Heart right ventricle (tissue), 16 donors: ENCODE data around the gene CHD1L. TPM values are rescaled to one million over a fixed set of nuclear protein-coding genes. Genes with fewer than 3 reads are reported as not detected.

Experiments
- ATAC-seq, 8 donors: fragments of 200-7000 bp; cut with Tn5 transposase; one replicate each; pipeline ENCODE4 v1.9.1; 2020; ENCODE audit warnings: mild to moderate bottlenecking in 8 of 8, moderate library complexity in 8 of 8, moderate number of reproducible peaks in 1 of 8
- DNase-seq, 2 donors: peaks; one replicate each; pipeline ENCODE4 v3.0.0-alpha.2; 2020
- H3K27ac ChIP-seq, 10 donors: fragments of 200-600 bp; sonication (generic) in 2 of 10; one replicate each; pipeline versions ENCODE4 v1.5.0 to v1.8.0; 2020 to 2022; ENCODE audit warnings: mild to moderate bottlenecking in 3 of 10
- H3K27me3 ChIP-seq, 7 donors: fragments of 200-600 bp; one replicate each; pipeline ENCODE4 v1.8.0; 2021 to 2022; ENCODE audit warnings: mild to moderate bottlenecking in 2 of 7
- H3K36me3 ChIP-seq, 9 donors: fragments of 200-600 bp; sonication (generic) in 1 of 9; one replicate each; pipeline versions ENCODE4 v1.5.0 to v1.8.0; 2020 to 2022; ENCODE audit warnings: mild to moderate bottlenecking in 2 of 9
- H3K4me1 ChIP-seq, 9 donors: fragments of 200-600 bp; sonication (generic) in 1 of 9; one replicate each; pipeline versions ENCODE4 v1.5.0 to v1.8.0; 2020 to 2022; ENCODE audit warnings: mild to moderate bottlenecking in 4 of 9
- H3K4me3 ChIP-seq, 10 donors: fragments of 200-600 bp; sonication (generic) in 2 of 10; one replicate each; pipeline versions ENCODE4 v1.5.0 to v1.8.0; 2020 to 2022; ENCODE audit warnings: mild to moderate bottlenecking in 7 of 10, moderate library complexity in 2 of 10
- H3K9me3 ChIP-seq, 11 donors: fragments of 200-600 bp in 10 of 11; sonication (generic) in 2 of 11; one replicate each; pipeline versions ENCODE4 v1.5.0 to v1.8.0; 2013 to 2022; ENCODE audit warnings: mild to moderate bottlenecking in 2 of 11, control low read depth in 1 of 11, moderate library complexity in 1 of 11
- CTCF ChIP-seq, 9 donors: fragments of 200-600 bp; sonication (generic) in 2 of 9; IDR thresholded peaks; one replicate each; pipeline versions ENCODE4 v1.5.0 to v1.8.0; 2021 to 2022; ENCODE audit warnings: antibody characterized with exemption in 9 of 9, mild to moderate bottlenecking in 5 of 9, moderate library complexity in 1 of 9
- WGBS, 2 donors: extraction: QIAGEN DNeasy Blood & Tissue Kit; methylation state at CpG; one replicate each; pipeline ENCODE4 v1.1.7; 2013; ENCODE audit warnings: inconsistent platforms in 1 of 2; 5-methylcytosine and 5-hydroxymethylcytosine counted together
- intact Hi-C, 10 donors: fragments of 100-400 bp; cut with DNase I; formaldehyde crosslinking; loops; one replicate each; pipeline versions ENCODE4 v1.11.1 to v1.14.2; 2022
- polyA plus RNA-seq, 2 donors: library from polyadenylated mRNA; stranded (reverse); fragments of 200-250 nt; gene quantifications; one replicate each; pipeline ENCODE4 v1.2.3, GENCODE V29; 2013
- total RNA-seq, 10 donors: library from RNA; stranded (reverse); fragmentation: NEBNext Ultra II Directional in 3 of 10; extraction: Animal tissue kit (Norgen Biotek cat#: 25700) in 3 of 10; gene quantifications; one replicate each; pipeline versions ENCODE4 v1.2.1 to v1.2.4, GENCODE V29; 2021 to 2023
- donor health status: Arrhythmogenic right ventricular cardiomyopathy.
- donor health status: ischemic (EF 13 %, LVEDD 7.1; RV severe dilation, severe dysfunction).
- donor health status: healthy with polysubstance abuse.
- donor health status: DM: no; HTN: yes; CAD: no.
- donor health status: DM: no; HTN: no; CAD: no.
- donor health status: ischemic (EF 25% LVEDD 6.9; RV normal size, moderate dysfunction).
- donor health status: ischemic (EF 25% LVEDD 5.7; RV mildly dilated, moderate dysfunction).
- donor health status: healthy.
- donor health status: DM: yes; HTN: yes; CAD: no.
- donor health status: Ischemic cardiomyopathy.
- donor health status: ischemic (EF 35%, LVEDD 5.7; RV mildly dilated, moderate dysfunction).
- donor health status: nonischemic (EF 11% LVEDD 7.7; RV severe dilation, severe dysfunction).
- donor health status: DM: yes; HTN: yes; CAD: no.
- donor health status: PGD.
- donor health status: ischemic (EF 29% LVEDD 5.4; RV normal size, mild dysfunction).
- donor health status: nonischemic (EF 23%, LVEDD 6.1; RV moderate dilation, normal function).

CHD1L gene
- total and polyA plus RNA-seq, 12 donors = 6.0 to 12.9 (median 7.9) TPM

- Histone ChIP-seq H3K36me3 (no peaks in the 10 kb centered on the region), H3K9me3 (no peaks in the 10 kb centered on the region), H3K4me1 (no peaks in the 10 kb centered on the region), H3K27me3 (peaks cover 0 to 30% (median 14%) of the 10 kb centered on the region in 7 donors), H3K27ac (no peak overlapping the region), H3K4me3 (no peak overlapping the region)
- no peak for DNase-seq
- intact Hi-C loops = no loop called here
- 25 to 58% methylated on average over 2 of the region's 2 CpGs for WGBS, 2 donors
- no peak for TF ChIP-seq CTCF (IDR thresholded peaks at IDR 0.05)
- ATAC-seq = no peak
These were observed 96.1 kb downstream of the CHD1L start for GRCh38 chr1:147338571-147338970.

- intact Hi-C loops = no loop called here
- no peak for TF ChIP-seq CTCF (IDR thresholded peaks at IDR 0.05)
- Histone ChIP-seq H3K4me1 (no peaks in the 10 kb centered on the region), H3K4me3 (no peak overlapping the region), H3K27ac (no peak overlapping the region), H3K9me3 (no peaks in the 10 kb centered on the region), H3K27me3 (peaks cover 0 to 26% (median 11%) of the 10 kb centered on the region in 7 donors), H3K36me3 (no peaks in the 10 kb centered on the region)
- ATAC-seq = no peak
- no peak for DNase-seq
- 94 to 100% methylated on average over 1 of the region's 1 CpG for WGBS, 2 donors
These were observed 98.8 kb downstream of the CHD1L start for GRCh38 chr1:147341246-147341645.

Other genes with a start within 250 kb of the CHD1L start
- 10 to 100 TPM; 23.2 to 40.2 (median 34.9) TPM for gene PRKAB2, start 70.2 kb upstream of the CHD1L start, total RNA-seq
- gene PRKAB2, start 70.2 kb upstream of the CHD1L start, polyA plus RNA-seq = 10 to 100 TPM in 1 of 2 donors, 1 to 10 TPM in 1; 9.1 to 10.5 TPM
- gene FMO5, start 17.3 kb upstream of the CHD1L start, total RNA-seq = 10 to 100 TPM in 1 of 10 donors, 1 to 10 TPM in 3, under 1 TPM in 6; 0.20 to 21.7 (median 0.78) TPM
- 1 to 10 TPM in 1 of 2 donors, under 1 TPM in 1; 0.64 to 1.6 TPM for gene FMO5, start 17.3 kb upstream of the CHD1L start, polyA plus RNA-seq